Measurements from ENCODE around the gene NTM.

DNA sequence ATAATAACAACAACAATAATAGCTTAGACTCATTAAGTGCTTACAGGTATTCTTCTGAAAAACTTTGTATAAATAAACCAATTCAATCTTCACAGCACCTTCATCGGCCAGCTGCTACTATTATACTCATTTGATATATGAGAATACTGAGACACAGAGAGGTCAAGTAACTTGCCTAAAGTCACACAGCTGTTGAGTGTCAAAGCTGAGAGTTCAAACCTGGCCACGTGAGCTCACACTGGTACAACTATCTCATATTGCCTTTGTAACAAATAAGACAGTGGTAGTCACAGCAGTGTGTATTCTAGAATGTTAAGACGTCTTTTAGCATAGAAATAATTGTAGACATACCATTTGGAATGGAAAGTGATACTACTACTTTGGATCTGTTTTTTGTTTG lies 268.5 kb downstream of the NTM start:
- no peak for TF ChIP-seq POLR2A (IDR thresholded peaks at IDR 0.05)
- TF ChIP-seq, protein P1, sequence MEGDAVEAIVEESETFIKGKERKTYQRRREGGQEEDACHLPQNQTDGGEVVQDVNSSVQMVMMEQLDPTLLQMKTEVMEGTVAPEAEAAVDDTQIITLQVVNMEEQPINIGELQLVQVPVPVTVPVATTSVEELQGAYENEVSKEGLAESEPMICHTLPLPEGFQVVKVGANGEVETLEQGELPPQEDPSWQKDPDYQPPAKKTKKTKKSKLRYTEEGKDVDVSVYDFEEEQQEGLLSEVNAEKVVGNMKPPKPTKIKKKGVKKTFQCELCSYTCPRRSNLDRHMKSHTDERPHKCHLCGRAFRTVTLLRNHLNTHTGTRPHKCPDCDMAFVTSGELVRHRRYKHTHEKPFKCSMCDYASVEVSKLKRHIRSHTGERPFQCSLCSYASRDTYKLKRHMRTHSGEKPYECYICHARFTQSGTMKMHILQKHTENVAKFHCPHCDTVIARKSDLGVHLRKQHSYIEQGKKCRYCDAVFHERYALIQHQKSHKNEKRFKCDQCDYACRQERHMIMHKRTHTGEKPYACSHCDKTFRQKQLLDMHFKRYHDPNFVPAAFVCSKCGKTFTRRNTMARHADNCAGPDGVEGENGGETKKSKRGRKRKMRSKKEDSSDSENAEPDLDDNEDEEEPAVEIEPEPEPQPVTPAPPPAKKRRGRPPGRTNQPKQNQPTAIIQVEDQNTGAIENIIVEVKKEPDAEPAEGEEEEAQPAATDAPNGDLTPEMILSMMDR (IDR thresholded peaks at IDR 0.05): no peak

Measured in adrenal gland (tissue), 5 donors.